HG03064 (cell line): ENCODE data around the gene C10orf90.

Experiments
- ATAC-seq: cut with Tn5 transposase; IDR thresholded peaks from one replicate; pipeline ENCODE4 v1.9.1; 2021; ENCODE audit warnings: low read depth; ENCODE audit not compliant: unreplicated experiment

The C10orf90 gene

DNA sequence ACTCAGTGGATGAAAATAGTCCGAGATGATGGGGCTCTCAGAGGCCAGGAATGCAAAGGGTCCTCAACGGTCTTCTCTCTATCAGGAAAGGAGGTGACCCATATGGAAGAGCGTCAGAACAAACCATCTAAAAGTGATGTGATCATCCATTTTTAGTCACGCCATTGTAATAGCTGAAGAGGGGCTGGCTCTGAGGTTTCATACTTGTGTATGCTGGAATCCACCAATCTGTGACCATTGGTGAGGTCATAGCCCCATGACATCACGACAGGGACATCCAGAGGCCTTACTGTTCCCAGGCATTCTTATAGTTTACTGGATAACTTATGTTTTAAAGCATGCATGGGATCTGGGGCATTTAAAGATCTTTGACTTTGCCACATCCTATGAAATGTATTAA is 83.6 kb downstream of the C10orf90 start:
- no peak for ATAC-seq

DNA sequence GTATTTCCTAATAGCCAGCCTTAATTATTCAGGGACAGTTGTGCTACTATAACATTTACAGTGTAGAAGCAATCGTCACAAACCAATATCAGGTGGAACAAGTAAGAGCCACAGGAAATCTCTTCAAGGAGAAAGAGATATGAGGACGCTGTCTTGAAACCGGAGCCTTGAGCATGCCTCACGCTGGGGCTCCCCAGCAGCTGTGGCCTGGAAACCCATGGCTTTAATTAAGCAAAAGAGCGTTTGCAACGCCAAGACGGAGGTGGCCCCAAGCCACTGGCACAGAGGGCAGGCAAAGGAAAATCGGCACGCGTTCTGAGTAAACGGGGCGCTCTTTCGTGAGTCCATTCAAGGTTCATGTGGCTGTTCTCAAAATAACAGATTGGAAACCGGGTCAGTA is 84.4 kb downstream of the C10orf90 start:
- ATAC-seq, result no peak

DNA sequence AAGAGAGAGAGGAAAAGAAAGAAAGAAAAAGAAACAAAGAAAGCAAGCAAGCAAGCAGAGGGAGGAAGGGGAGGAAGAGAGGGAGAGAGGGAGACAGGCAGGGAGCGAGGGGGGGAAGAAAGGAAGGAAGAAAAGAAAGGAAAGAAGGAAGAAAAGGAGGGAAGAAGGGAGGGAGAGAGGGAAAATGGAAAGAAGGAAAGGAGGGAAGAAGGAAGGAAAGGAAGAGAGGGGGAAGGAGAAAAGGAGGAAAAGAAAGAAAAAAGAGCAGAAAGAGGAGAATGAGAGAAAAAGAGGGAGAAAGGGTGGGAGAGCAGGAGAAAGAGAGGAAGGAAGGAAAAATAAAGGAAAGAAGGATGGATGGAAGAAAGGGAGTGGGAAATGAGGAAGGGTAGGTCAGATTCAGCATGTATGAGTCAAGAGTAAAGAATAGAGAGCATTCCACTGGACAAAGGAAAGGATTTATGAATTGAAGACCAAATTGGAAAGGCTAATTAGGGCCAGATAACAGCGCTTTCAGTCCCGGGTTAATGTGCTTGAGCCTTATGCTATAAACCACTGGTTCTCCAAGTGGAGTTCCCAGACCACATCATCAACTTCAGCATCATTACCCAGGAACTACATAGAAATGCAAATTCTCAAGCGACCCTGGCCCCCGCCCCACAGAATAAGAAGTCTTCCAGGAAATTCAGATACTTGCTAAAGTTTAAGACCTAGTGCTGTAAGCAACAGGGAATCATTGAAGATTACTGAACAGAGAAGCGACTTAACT is 85.1 kb downstream of the C10orf90 start:
- ATAC-seq, result no peak

DNA sequence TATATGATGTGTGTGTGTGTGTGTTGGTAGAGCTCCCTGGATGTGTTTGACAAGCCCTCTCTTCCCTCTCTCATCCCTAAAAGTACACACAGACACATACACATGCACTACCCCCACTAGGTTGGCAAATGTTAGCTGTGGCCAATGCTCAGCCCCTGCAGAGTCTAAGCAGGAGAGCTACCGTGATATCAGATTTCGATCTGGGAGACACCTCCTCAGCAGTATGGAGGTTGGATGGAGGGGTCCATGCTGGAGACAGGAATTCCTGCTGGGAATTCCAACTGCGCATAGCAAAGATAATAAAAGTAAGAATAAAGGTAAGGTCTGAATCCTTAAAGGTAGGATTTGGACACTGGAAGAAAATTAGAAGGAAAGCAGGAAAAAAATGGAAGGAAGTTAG is 85.7 kb downstream of the C10orf90 start:
- ATAC-seq, result no peak

DNA sequence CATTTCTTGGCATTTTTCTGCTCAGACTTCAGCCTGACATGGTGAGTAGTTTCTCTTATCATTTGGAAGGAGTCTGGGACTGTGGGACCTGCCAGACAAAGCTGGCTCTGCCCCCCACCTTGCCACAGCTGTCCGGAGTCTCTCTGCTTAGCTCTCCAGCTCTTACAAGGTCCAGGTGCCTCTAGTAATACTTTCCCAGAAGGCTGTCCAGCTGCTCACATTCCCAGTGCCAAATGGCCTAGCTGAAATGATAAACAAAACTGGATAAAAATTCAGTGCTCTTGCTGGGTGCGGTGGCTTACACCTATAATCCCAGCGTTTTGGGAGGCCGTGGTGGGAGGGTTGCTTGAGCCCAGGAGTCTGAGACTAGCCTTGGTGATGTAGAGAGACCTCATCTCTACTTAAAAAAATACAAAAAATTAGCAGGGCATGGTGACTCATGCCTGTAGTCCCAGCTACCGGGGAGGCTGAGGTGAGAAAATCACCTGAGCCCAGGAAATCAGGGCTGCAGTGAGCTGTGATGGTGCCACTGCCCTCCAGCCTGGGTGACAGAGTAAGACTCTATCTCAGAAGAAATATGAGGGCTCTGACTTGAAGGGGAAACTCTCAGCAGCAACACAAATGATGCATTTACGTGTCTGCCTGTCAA is 86.8 kb downstream of the C10orf90 start:
- no peak for ATAC-seq

DNA sequence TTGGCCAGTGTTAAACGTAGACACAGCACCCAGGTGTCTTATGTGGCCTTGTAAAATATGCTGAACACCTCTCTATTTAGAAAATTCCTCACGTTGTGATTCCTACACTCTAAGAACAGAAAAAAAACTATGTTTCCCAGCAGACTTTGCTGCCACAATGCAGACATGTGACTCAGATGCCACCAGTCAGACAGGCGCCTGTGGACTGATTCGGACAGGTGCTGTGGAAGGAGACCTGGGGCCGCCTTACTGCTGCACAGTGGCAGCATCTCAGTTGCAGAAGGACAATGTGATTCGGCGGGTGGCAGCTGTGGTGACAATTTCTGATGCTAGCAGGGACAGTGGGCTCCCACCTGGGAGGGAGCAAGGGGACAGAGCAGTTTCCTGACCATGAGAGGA is 88.8 kb downstream of the C10orf90 start:
- ATAC-seq, result no peak

DNA sequence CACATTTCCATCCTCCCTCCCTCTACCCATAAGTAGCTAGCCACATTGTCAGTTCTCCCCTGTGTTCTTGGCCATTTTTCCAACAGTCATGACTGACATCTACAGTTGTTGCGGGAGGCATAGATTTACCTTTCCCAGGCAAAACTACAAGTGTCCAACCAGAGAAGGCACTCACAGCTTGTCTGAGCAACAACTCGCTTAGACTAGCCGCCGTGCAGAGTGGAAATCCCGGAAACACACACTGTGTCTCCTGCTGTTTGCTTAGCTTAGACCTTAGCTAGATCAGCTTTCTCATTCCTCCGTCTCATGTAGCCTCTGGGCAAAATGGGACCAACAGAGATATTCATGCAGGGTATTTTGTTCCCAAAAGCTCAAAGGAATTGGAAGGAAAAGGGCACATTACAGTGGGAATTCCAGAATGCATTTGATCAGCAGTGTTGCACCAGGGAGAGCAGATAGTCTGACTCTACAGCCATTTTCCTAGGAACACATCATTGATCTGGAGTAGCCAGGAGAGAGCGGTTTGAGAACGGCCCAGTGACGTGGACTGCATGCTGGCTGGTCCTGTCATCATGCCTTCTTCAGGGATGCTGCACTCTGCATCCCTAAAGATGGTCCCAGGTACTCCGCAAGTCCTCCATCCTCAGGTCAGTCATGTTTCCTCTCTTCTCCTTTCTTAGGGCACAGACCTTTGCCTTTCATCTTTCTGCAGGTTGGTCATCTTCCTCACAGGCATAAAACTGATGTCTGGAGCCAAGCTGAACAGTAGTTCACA is 89.4 kb downstream of the C10orf90 start:
- no peak for ATAC-seq

DNA sequence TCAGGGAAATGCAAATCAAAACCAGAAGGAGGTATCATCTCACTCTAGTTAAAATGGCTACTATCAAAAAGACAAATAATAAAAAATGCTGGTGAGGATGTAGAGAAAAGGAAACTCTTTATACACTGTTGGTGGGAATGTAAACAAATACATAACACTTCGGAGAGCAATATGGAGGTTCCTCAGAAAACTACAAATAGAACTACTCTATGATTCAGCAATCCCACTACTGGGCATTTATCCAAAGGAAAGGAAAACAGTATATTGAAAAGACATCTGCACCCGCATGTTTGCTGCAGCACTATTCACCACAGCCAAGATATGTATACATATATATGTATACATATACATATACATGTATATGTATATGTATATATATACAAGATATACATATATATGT is 94.2 kb downstream of the C10orf90 start:
- ATAC-seq, result no peak

DNA sequence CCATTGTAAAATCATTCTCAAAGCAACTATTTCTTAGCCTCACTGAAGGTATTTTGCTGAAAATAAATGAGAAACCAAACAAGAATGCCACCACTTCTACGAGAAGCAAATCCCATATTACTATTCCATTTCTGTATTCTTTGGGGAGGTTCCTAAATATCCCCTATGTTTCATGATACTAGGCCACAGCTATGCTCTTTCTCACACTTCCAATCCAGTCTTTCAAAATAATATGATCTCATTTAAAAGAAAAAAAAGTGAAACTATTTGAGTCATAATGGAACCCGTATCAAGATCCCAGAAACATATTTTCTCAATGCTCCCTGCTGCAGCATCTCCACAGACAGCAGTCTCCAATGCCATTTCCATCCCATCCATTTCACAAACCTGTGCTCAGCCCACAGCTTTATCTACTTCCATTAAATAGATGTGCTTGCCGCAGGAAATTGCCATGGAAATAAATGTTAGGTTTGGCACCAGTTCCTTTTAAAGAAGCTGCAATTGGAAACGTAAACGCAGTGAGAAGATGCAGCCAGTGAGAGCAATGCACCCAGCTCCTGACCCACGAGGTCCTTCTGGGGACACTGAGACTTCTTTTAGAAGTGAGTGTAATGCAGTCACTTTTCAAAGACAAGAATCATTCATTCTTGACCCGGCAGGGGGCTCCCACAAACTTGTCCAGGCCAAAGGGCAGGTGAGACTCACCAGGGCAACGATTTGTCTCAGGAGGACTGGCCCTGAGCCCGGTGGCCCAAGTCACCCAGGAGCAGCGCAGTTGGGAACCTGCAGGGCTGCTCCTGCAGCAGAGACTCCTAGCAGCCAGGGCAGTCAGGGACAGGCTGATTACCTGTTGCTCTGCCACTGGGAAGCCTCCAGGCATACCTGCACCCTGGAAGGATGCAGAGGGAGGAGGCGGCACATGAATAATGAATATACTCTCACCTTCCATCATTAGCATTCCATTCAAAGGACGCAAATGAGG is 99.6 kb downstream of the C10orf90 start:
- ATAC-seq, result no peak

DNA sequence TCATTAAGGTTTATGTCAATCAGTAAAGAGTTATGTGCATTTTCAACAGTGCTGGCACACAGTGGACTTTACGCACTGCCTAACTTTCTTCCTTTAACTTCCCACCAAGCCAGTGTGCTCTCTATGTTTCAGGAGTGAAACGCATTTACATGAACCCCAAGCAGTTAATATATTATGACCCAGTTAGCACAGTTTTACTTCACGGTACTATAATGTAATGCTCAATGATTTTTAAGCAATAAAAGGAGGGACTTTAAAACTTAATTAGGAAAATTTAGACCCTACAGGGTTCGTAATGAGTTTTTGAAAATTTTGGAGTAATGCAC is 100.3 kb downstream of the C10orf90 start:
- no peak for ATAC-seq

DNA sequence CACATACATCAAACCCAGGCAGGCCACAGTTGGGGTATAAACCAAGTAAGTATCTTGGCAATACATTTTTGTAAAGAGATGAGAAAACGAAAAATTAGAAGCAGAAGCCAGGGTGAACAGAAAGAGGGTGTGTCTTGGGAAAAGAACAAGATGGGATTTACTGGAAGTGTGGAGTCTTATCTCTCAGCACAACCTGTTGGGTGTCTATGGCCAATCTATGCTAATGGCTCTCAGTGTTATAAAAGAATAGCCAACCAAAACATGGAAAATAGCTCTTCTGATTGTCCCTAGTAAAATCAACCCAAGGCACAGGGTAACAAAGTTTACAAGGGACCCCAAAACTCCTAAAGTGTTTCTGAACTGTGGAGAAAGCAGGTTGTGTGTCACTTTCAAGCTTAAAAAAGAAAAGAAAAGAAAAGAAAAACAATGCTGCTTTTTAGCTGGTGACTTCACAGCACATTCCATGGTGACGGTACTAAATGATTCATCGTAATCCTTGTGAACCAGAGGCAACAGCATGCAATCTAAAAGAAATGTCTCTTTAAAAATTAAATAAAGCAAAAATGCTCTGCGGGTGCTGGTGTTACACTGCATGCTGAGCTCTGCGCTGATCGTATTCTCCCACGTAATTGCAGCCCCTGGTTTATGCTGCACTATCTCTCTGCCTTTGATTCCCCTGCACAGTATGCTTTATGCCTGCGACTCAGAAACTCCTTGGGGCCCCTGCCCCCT is 100.8 kb downstream of the C10orf90 start:
- ATAC-seq, result no peak

DNA sequence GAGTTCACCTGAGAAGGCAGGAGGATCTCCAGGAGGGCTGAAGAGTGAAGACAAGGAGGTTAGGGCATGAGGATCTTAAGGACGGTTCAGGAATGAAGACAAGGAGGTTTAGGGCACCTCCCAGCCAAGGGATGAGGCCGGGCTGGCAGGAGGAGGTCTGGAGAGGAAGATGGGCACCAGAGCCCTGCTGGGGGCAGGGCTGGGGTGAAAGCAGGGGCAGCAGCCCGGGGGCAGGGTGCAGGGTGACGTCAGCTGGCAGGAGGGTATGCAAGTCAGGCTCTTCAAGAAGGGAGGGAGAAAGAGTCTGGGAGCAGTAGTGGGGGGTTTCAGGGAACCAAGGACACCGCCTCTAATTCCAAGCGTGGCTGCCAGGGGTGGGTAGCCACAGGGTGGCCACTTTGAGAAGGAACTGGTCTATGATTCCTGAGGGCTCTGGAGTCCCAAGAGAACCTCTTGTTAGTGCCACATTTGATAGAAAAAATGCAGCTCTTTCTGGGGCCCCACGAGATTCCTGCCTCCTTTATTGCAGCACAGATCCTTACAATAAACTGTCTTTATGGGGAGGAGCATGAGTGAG is 101.6 kb downstream of the C10orf90 start:
- ATAC-seq, result no peak

DNA sequence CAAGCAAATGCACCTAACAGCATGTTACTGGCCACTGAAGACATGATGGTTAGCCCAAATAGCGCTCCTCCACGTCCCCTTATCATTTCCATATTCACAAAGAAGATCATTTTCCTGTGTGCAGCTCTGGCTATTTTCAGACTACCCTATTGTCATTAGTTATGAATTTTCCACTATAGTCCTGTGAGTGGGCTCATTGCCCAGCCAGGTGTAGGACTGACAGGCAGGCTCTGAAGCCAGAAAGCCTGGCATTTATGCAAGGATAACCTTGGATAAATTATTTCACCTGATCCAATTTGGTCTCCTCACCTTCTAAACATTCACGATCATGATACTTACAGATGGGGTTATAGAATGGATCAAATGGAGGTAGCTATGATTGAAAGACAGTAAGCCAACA is 104.6 kb downstream of the C10orf90 start:
- ATAC-seq, result no peak

DNA sequence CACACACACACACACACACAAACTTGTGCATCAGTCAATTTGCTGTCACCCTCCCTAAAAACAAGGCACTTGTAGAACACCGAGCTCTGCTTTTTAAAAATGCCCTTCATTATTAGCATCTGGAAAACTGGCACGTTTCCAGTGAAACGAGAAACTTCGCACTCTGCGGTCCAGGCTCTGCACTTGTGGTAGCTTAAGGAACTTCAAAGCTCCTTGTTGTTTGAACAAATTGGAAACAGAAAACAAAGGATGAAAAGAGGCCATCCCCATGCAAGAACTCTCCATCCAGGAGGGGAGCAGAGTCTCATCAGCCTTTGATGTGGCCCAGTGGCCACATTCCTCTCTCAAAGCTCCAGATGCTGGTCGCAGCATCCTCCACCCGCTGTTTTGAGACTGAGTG is 105.1 kb downstream of the C10orf90 start:
- no peak for ATAC-seq

DNA sequence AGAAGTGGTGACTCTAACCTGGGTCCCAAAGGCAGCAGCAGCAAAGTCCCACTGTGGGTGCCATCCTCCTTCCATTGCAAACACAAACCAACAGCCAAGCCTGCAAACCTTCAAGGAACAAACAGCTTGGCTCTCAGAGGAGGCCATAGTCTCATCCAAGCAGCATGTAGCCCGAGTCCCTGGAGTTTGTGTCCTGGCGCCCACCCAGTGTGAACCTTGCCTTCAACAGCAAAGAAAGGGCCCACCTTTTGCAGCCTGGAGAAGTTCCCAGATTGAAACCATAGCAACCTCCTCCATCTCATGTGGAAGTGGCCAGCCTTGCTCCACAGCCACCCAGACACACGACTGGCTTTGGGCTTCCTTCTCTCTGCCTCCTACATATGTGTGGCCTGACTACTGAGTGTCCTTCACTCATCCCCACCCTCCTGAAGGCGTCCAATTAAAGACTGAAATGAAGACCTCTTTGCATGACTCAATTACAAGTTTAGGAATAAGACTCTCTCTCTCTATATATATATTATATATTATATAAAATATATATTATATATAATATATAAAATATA is 106.1 kb downstream of the C10orf90 start:
- no peak for ATAC-seq

DNA sequence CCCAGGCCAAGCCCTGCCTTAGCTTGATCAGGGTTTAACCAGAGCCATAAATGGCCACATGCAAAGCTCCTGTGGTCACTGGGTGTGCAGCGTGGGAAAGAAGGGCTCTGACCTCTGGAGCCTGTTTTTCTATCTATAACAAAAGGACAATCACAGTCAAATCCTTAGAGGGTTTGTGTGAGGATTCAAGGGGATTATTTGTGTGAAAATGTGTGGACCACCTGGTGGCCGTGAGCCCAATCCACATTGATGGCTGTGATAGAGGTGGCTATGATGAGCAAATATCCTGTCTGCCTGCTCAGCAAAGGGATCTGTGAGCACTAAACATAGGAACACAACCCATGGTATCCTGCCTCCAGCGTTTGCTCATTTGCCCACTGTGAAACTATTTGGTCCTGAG is 107.1 kb downstream of the C10orf90 start:
- ATAC-seq, result no peak

DNA sequence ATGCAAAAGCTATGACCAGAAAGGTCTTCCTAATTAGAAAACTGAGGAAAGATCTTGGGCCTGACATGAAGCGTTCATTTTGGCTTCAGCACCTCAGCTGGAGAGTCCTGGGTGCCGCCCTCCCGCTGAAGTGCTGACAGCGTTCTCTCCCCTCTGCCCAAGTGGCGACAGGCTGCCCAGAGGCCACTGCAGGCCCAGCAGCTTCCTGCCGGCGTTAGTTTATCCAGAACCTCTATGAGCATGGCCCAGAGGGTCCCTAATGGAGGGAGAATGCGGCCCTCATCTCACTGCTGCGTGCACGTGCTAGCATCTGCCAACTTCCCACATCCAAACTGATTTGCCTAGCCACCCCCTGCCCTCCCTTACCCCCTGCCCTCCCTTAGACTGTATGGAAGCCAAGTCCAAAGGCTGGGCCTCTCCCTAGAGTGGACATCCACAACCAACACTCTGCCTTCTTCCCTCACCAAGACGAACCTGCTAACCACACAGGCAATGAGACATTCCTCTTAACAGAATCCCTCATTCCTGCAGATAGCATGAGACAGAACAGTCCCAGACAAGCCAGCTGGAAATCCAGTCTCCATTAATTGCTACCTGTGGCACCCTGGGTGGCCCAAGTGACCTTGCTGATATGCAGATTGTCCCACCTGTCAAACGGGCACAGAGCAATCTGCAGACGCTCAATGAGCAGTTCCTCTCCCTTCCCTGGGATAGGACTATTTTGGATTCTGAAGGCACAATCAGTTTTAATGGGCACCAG is 108.4 kb downstream of the C10orf90 start:
- no peak for ATAC-seq

DNA sequence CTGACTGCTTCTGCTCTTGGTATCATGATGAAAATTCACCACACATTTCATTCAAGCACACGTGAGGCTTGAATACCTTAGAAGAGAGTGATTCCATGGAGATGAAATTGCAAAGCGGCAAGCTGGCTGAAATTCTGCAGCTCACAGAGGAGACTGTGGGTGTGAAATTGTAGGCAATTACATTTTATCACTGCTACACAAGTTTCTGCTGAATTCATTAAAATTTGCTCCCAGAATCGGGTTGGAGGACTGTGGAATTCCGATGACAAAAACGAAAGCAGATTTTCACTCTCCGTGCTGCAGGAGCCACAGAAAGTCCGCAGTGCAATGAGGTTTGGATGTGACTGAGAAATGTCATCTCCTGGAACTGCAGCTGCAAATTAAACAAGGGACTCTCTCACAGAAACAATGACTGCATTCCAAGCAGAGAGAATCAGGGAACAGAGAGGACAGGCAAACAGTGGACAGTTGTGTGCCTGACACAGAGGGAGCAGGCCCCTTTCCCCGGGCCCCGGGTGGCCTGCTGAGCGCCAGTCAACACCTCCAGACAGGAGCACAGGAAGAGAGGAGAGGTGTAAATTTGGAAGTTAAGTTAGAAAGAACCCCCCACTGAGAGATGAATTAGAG is 109.1 kb downstream of the C10orf90 start:
- no peak for ATAC-seq
